Esophagus squamous epithelium (tissue), 4 donors: Measurements from ENCODE around the gene DLL4.

ENCODE experiments used
- CTCF ChIP-seq, 6 experiments: fragments of 450-650 bp in 4 of 6; fragments of 200-600 bp in 2 of 6; sonication (generic) in 2 of 6; IDR thresholded peaks; one replicate each; pipeline ENCODE4 v1.5.1; 2016 to 2019; ENCODE audit warnings: antibody characterized with exemption in 6 of 6, mild to moderate bottlenecking in 4 of 6, moderate library complexity in 4 of 6
- POLR2A ChIP-seq, 4 donors: fragments of 450-650 bp; IDR thresholded peaks; one replicate each; pipeline ENCODE4 v1.6.1; 2017; ENCODE audit warnings: antibody characterized with exemption in 4 of 4, mild to moderate bottlenecking in 4 of 4, moderate library complexity in 3 of 4

GRCh38 chr15:40952301-40952900 is 23.3 kb downstream of the DLL4 start:
- no peak for TF ChIP-seq CTCF (IDR thresholded peaks at IDR 0.05)
- TF ChIP-seq POLR2A (IDR thresholded peaks at IDR 0.05): no peak
